Astrocyte of the cerebellum (primary cell): ENCODE results near the gene KRT79.

Experiments used
- DNase-seq: peaks from one replicate; pipeline ENCODE4 v3.0.0-alpha.2; 2011; ENCODE audit warnings: low read depth
- H3K4me3 ChIP-seq: 2 replicates; pipeline ENCODE4 v1.5.1; 2011; ENCODE audit warnings: mild to moderate bottlenecking, low read depth, low read length, moderate library complexity
- in situ Hi-C: cut with HindIII; loops from 2 replicates; pipeline ENCODE4 v1.10.0; 2017; ENCODE audit warnings: low sequenced_read_pairs
- TF ChIP-seq, protein P1 (sequence below): IDR thresholded peaks from 2 replicates; pipeline ENCODE4 v1.5.1; 2012; ENCODE audit warnings: low read length, low read depth, moderate library complexity, mild to moderate bottlenecking; ENCODE audit errors: missing control alignments

KRT79 gene

DNA sequence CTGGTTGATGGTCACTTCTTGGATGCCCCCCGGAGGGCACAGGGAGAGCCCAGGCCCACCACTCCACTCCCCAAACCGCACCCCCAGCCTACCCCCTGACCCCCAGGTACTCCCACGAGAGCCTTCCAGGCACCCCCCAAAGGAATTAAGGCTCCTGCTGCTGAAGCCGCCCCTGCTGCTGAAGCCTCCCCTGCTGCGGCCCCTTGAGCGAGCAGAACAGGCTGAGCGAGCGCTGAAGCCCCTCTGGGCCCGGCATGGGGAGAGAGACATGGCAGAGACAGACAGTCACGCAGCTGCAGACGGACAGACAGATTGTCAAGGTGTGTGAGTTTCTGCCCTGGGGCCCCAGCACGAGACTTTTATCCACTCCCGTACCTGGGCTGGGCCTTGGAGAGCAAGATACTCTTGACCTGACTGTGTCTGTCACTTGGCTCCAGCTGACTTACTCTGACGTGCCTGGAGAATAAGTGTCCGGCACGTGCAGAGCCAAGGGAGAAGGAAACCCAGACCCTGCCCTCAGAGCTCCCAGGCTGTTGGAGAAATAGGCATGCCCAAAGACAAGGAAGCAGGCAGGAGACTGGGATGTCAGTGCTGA, 14.6 kb upstream of the KRT79 start, which contains the start of gene KRT78:
Gene KRT78 (minus strand): TSS at position 334 of the 595 bp plus-strand sequence. CDS start 64 bp downstream, at position 270.
- TF ChIP-seq, protein P1, sequence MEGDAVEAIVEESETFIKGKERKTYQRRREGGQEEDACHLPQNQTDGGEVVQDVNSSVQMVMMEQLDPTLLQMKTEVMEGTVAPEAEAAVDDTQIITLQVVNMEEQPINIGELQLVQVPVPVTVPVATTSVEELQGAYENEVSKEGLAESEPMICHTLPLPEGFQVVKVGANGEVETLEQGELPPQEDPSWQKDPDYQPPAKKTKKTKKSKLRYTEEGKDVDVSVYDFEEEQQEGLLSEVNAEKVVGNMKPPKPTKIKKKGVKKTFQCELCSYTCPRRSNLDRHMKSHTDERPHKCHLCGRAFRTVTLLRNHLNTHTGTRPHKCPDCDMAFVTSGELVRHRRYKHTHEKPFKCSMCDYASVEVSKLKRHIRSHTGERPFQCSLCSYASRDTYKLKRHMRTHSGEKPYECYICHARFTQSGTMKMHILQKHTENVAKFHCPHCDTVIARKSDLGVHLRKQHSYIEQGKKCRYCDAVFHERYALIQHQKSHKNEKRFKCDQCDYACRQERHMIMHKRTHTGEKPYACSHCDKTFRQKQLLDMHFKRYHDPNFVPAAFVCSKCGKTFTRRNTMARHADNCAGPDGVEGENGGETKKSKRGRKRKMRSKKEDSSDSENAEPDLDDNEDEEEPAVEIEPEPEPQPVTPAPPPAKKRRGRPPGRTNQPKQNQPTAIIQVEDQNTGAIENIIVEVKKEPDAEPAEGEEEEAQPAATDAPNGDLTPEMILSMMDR = no peak
- no peak within 1 kb of the TSS for H3K4me3 ChIP-seq
- no peak for DNase-seq
- in situ Hi-C loops = no loop called here

DNA sequence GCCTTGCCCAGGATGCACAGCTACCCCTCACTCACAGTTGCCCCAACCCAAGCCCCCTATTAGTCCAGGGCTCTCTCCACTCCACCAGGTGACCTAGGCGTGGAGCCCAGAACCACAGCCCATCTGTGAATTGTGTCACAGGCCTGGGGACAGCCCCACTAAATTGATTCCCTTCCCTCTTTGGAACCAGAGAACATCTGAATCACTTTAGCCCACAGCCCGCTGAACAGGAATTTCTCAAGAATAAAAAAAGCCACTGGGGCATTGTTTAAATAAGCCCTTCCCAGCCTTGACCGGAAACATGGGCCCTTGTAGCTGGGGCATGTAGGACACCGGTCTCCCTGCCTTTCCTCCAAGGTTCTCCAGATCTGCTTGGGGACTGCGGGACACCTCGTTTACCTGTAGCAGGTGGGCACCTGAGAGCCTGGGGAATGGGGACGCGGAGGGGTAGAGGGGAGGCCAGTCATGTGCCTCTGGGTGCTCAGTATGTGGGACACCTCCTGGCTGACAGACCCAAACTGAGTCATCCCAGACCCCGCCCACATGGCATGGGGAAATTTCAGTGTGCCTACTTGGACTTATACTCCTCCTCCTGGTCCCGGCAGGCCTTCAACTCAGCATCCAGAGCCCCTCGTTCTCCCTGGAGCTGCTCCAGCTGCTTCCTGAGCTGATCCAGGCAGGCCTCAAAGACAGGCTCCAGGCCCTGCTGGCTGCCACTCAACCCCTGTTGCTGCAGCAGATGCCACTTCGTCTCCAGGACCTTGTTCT, 13.4 kb upstream of the KRT79 start:
- peak; percentile 32 for DNase-seq
- no peak overlapping the region for H3K4me3 ChIP-seq
- TF ChIP-seq, protein P1 = no peak
- in situ Hi-C loops = no loop called here

DNA sequence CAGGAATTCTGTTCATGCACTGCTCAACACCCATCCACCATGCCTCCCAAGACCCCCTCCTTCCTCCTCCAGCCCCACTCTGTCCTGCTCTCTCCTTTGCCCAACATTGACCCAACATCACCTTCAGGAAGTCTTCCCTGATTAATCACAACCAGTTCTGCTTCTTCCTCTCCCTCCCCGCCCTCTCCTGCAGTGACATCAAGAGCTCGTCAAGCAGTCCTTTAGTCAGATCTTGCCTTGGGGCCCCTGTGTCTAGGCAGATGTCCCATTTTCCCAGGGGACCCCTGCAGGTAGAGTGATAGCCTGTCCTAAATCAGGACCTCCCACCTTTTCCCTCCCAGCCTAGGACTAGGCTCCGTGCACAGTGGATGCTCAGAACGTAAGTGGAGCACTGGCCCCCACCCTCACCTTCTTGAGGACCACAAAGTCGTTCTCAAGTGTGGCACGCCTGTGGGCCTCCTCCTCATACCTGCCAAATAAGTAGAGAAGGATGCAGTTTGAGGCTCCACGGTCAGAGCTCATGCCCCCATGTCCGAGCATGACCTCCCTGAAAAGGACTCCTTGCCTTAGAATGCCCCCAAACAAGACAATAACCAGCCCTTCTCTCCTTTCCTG, 12.4 kb upstream of the KRT79 start:
- no peak overlapping the region for H3K4me3 ChIP-seq
- in situ Hi-C loops = no loop called here
- no peak for DNase-seq
- TF ChIP-seq, protein P1 = no peak

DNA sequence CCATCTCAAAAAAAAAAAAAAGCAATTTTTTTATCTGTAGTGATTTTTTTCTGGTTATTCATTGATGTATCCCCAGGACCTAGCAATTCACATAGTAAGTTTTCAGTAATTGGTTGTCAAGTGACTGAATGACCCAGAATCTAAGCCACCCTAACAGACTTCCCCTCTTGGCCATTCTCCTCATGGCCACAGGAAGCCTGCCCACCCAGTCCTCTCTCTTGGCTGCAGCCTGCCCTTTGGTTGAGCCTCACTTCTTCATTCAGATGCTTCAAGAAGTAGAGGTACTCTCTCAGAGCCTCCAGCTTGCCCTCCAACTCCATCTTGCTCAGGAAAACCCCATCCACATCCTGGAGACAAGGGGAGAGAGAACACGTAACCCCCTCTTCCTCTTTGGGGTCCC, 11.8 kb upstream of the KRT79 start:
- H3K4me3 ChIP-seq = no peak overlapping the region
- TF ChIP-seq, protein P1 = no peak
- no peak for DNase-seq
- in situ Hi-C loops = no loop called here

DNA sequence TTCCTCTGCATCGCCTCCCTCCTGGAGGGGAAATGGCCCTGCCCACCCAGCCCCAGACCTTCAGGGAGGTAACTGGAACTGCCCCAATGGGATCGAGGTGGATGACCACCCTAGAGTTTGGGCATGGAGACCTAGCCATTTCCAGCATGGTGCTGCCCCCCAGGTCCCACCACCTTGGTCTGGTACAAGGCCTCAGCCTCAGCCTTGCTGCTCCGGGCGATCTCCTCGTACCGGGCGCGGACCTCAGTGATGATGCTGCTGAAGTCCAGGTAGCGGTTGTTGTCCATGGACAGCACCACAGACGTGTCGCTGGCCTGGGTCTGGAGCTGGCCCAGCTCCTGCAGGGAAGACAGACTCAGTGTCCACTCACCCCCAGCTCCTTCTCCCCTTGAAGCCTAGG, 10.3 kb upstream of the KRT79 start:
- in situ Hi-C loops = no loop called here
- TF ChIP-seq, protein P1 = no peak
- no peak overlapping the region for H3K4me3 ChIP-seq
- DNase-seq = no peak

DNA sequence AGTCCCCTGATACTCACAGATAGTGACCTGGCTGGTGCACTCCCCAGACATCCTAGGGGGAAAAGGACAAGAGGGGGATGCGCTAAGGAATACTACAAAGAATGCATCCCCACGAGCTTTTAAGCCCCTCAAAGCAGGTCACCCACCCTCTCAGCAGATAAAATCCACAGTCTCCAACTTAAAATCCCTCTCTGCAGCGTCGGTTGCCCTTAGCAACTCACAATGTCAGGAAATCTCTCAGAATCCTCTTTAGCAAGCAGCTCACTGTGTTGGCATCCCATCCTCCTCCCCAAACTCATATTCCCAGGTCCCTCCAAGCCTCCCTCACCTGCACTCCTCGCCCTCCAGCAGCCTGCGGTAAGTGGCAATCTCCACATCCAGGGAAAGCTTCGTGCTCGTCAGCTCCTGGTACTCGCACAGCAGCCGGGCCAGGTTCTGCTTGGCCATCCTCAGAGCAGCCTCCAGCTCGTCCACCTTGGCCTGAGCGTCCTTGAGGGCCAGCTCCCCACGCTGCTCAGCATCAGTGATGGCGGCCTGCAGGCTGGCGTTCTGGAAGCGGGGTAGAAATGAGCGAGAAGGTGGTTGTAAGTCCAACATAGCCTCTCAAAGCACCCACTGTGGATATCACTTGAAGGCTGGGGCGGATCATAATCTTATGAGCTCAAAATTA, 5.5 kb upstream of the KRT79 start:
- no peak overlapping the region for H3K4me3 ChIP-seq
- in situ Hi-C loops = no loop called here
- TF ChIP-seq, protein P1 = no peak
- DNase-seq = no peak
